GM12878 (cell line): Measurements from ENCODE around the gene LRP8. TPM values are rescaled to one million over a fixed set of nuclear protein-coding genes. Genes with fewer than 3 reads are reported as not detected.

ENCODE experiments used
- ATAC-seq: fragments of 200-7000 bp; cut with Tn5 transposase; 3 replicates; pipeline ENCODE4 v1.9.1; 2020; ENCODE audit warnings: mild to moderate bottlenecking, moderate library complexity
- BruUV-seq: library from RNA; stranded (reverse); fragments of 400-500 nt; replicated peaks from 2 replicates; lab custom pipeline; 2021; lab: Mats Ljungman, UMichigan
- CTCF ChIA-PET: fragments of 300-600 bp; sonication (Branson Sonifier 250); formaldehyde crosslinking; extraction: SDS; loops from one replicate; lab custom pipeline; 2021; ENCODE audit warnings: inconsistent platforms; lab: Yijun Ruan, JAX
- POLR2A ChIA-PET: fragments of 350-600 bp; formaldehyde crosslinking; extraction: SDS; loops from one replicate; lab custom pipeline; 2021; ENCODE audit warnings: inconsistent platforms; lab: Charles Lee
- RAD21 ChIA-PET: fragments of 300-600 bp; sonication (Branson Sonifier 250); formaldehyde crosslinking; loops from one replicate; lab custom pipeline; 2023; ENCODE audit warnings: antibody characterized with exemption; ENCODE audit not compliant: unreplicated experiment; lab: Charles Lee
- SMC1A ChIA-PET: fragments of 300-600 bp; sonication (Branson Sonifier 250); formaldehyde crosslinking; loops from one replicate; lab custom pipeline; 2023; ENCODE audit not compliant: unreplicated experiment, uncharacterized antibody; lab: Charles Lee
- DNase-seq: peaks from one replicate; pipeline ENCODE4 v3.0.0-alpha.2; 2011; ENCODE audit warnings: low read depth, low spot score
- FAIRE-seq: peaks from 3 replicates; lab custom pipeline; 2011; peaks lifted over from hg19 to GRCh38; lab: Jason Lieb, UNC
- H2AFZ ChIP-seq: 2 replicates; pipeline ENCODE4 v1.6.0; 2011; ENCODE audit warnings: low read depth, low read length, control low read depth; ENCODE audit not compliant: control insufficient read depth
- H3K27ac ChIP-seq: 2 replicates; pipeline ENCODE4 v1.5.1; 2011; ENCODE audit warnings: control low read depth; ENCODE audit not compliant: control insufficient read depth, insufficient read depth
- H3K27me3 ChIP-seq, 2 experiments: replicated peaks in 1 of 2; 2 replicates each; pipeline versions ENCODE4 v1.6.0 to v1.6.1; 2011; ENCODE audit warnings: low read length in 1 of 2; ENCODE audit not compliant: control insufficient read depth in 2 of 2, insufficient read depth in 2 of 2
- H3K36me3 ChIP-seq, 2 experiments: 2 replicates each; pipeline ENCODE4 v1.5.1; 2011; ENCODE audit warnings: low read length in 1 of 2; ENCODE audit not compliant: control insufficient read depth in 2 of 2, insufficient read depth in 2 of 2
- H3K4me1 ChIP-seq: 2 replicates; pipeline ENCODE4 v1.6.1; 2011; ENCODE audit warnings: mild to moderate bottlenecking, low read length, moderate library complexity, mixed read lengths; ENCODE audit not compliant: control insufficient read depth, insufficient read depth
- H3K4me2 ChIP-seq: 2 replicates; pipeline ENCODE4 v1.6.0; 2011; ENCODE audit warnings: control low read depth; ENCODE audit not compliant: control insufficient read depth, insufficient read depth
- H3K4me3 ChIP-seq: fragments of 200-600 bp; sonication (generic); 2 replicates; pipeline ENCODE4 v1.5.1; 2016
- H3K79me2 ChIP-seq: 2 replicates; pipeline ENCODE4 v1.6.0; 2011; ENCODE audit warnings: low read length; ENCODE audit not compliant: control insufficient read depth, insufficient read depth
- H3K9ac ChIP-seq: 2 replicates; pipeline ENCODE4 v1.8.0; 2011; ENCODE audit warnings: low read length, control low read depth, mixed read lengths; ENCODE audit not compliant: control insufficient read depth, insufficient read depth
- H3K9me3 ChIP-seq: replicated peaks from 3 replicates; pipeline ENCODE4 v1.5.1; 2011; ENCODE audit warnings: mild to moderate bottlenecking, low read length; ENCODE audit not compliant: control insufficient read depth, insufficient read depth
- H4K20me1 ChIP-seq: 2 replicates; pipeline ENCODE4 v1.6.0; 2011; ENCODE audit not compliant: control insufficient read depth, insufficient read depth
- ATF2 ChIP-seq: IDR thresholded peaks from 2 replicates; pipeline ENCODE4 v1.6.1; 2012; ENCODE audit warnings: low read length, inconsistent platforms
- BACH1 ChIP-seq: fragments of 450-650 bp; IDR thresholded peaks from 2 replicates; pipeline ENCODE4 v1.6.1; 2017; ENCODE audit warnings: mild to moderate bottlenecking, borderline replicate concordance
- CBX3 ChIP-seq: fragments of 200-600 bp; sonication (generic); IDR thresholded peaks from 2 replicates; pipeline ENCODE4 v1.6.1; 2016; ENCODE audit warnings: low read depth, borderline replicate concordance
- E2F8 ChIP-seq: fragments of 450-650 bp; IDR thresholded peaks from 2 replicates; pipeline ENCODE4 v1.6.1; 2018; ENCODE audit warnings: mild to moderate bottlenecking, low read depth, moderate library complexity; ENCODE audit not compliant: partially characterized antibody
- EZH2 ChIP-seq: IDR thresholded peaks from 2 replicates; pipeline ENCODE4 v1.6.1; 2012; ENCODE audit warnings: low read depth, mild to moderate bottlenecking, control low read depth, inconsistent platforms, low read length, borderline replicate concordance; ENCODE audit not compliant: control insufficient read depth
- GABPA ChIP-seq: IDR thresholded peaks from 2 replicates; pipeline ENCODE4 v1.6.1; 2014; ENCODE audit warnings: antibody characterized with exemption, low read depth, mild to moderate bottlenecking, inconsistent platforms
- GATAD2B ChIP-seq: fragments of 450-650 bp; conservative IDR thresholded peaks from 2 replicates; pipeline ENCODE4 v1.6.1; 2017; ENCODE audit warnings: low read depth, mild to moderate bottlenecking, moderate library complexity
- HSF1 ChIP-seq: fragments of 150-350 bp; IDR thresholded peaks from 2 replicates; pipeline ENCODE4 v1.6.1; 2014; ENCODE audit warnings: mild to moderate bottlenecking, low read depth, low read length
- JUNB ChIP-seq: IDR thresholded peaks from 2 replicates; pipeline ENCODE4 v1.6.1; 2016; ENCODE audit warnings: antibody characterized with exemption, mild to moderate bottlenecking
- KAT2A ChIP-seq: conservative IDR thresholded peaks from 2 replicates; pipeline ENCODE4 v1.6.1; 2011; ENCODE audit warnings: low read depth, low read length; ENCODE audit not compliant: control insufficient read depth
- TCF12 ChIP-seq: IDR thresholded peaks from 2 replicates; pipeline ENCODE4 v1.6.1; 2011; ENCODE audit warnings: low read depth, mild to moderate bottlenecking, low read length
- WGBS: methylation state at CpG from one replicate; pipeline ENCODE4 v1.1.6; 2016; ENCODE audit warnings: low lambda C conversion rate; ENCODE audit not compliant: insufficient replicate concordance, insufficient coverage; ENCODE audit errors: missing lambda C conversion rate; 5-methylcytosine and 5-hydroxymethylcytosine counted together
- in situ Hi-C: fragments of 300-500 bp; cut with MboI; formaldehyde crosslinking; loops from 9 replicates; pipeline ENCODE4 v1.14.3; 2018; ENCODE audit warnings: mixed read lengths
- intact Hi-C: fragments of 100-400 bp; cut with micrococcal nuclease; formaldehyde crosslinking; loops from one replicate; pipeline ENCODE4 v1.14.2; 2022; ENCODE audit not compliant: unreplicated experiment
- polyA plus RNA-seq, 11 experiments: library from polyadenylated mRNA; depleted of rRNA in 4 of 11; unstranded in 6 of 11; stranded (reverse) in 5 of 11; fragments of >200 nt; fragmentation: Nextera tagmentation in 4 of 11; fragmentation: Illumina TruSeq in 1 of 11; extraction: Ambion mirVana in 4 of 11; extraction: Trizol in 1 of 11; gene quantifications; 1 replicate in 1 of 11; 2 replicates in 10 of 11; pipeline versions ENCODE4 v1.2.1 to v1.2.3, GENCODE V29; 2011 to 2016; ENCODE audit warnings: inconsistent platforms in 2 of 11, missing spikeins in 2 of 11, low read depth in 1 of 11
- total RNA-seq, 4 experiments: library from RNA; depleted of rRNA in 3 of 4; stranded (reverse); fragments of >200 nt in 3 of 4; fragmentation: Illumina TruSeq in 1 of 4; extraction: Trizol in 1 of 4; gene quantifications; 2 replicates each; pipeline versions ENCODE4 v1.2.1 to v1.2.3, GENCODE V29; 2013 to 2021

The LRP8 gene
- total and polyA plus RNA-seq, 10 of the 15 experiments (the other 5 are each of a cell fraction or from before 2014, with no cell fraction given) = 2.8 to 40.5 (median 22.3) TPM

GRCh38 chr1:53344921-53345838, 17.3 kb upstream of the LRP8 start (continued):
- no peak for TF ChIP-seq E2F8
- TF ChIP-seq ATF2 = peak; percentile 40; the same call in 1 of the 2 replicates
- TF ChIP-seq, all 136 proteins: peak for 23

GRCh38 chr1:53343831-53344668, 16.2 kb upstream of the LRP8 start:
- in situ Hi-C loops = no loop called here
- CTCF ChIA-PET = interaction anchor here (0.8 kb wide), 1 partner anchor 66 kb away, joined by 3 read pairs; no protein-coding TSS in a partner anchor

More at GRCh38 chr1:53343831-53344668, 16.2 kb upstream of the LRP8 start:
- no peak overlapping the region for H3K9ac ChIP-seq
- DNase-seq (no peak), ATAC-seq (no peak), FAIRE-seq (no peak)
- no peaks in the 10 kb centered on the region for H4K20me1 ChIP-seq
- no TSS peak for BruUV-seq
- 95% methylated on average over 9 of the region's 9 CpGs for whole genome bisulfite sequencing
- ChIA-PET RAD21 (interaction anchor here (0.5 to 1.8 kb wide), 3 partner anchors 24 to 66 kb away, joined by 3 to 10 read pairs (median 6); no protein-coding TSS in a partner anchor), POLR2A (no interaction called here), SMC1A (interaction anchor here (1.1 to 2.0 kb wide), 3 partner anchors 12 to 61 kb away, joined by 3 to 9 read pairs (median 3); no protein-coding TSS in a partner anchor)
- H3K27ac ChIP-seq = no peak overlapping the region
- peaks cover 17% of the 10 kb centered on the region for H3K4me1 ChIP-seq
- no peaks in the 10 kb centered on the region for H3K9me3 ChIP-seq
- H2AFZ ChIP-seq = no peak overlapping the region
- TF ChIP-seq TCF12 (no peak), KAT2A (no peak), EZH2 (no peak), CBX3 (no peak), GABPA (no peak), GATAD2B (no peak), BACH1 (no peak), JUNB (no peak), HSF1 (no peak)
- H3K36me3 ChIP-seq = no peaks in the 10 kb centered on the region
- no peak overlapping the region for H3K4me3 ChIP-seq
- intact Hi-C loops = no loop called here
- no peak overlapping the region for H3K4me2 ChIP-seq
- H3K79me2 ChIP-seq = no peaks in the 10 kb centered on the region
- H3K27me3 ChIP-seq = no peaks in the 10 kb centered on the region
